AG04449 (cell line): ENCODE data around the gene SERP2.

ENCODE experiments used
- CTCF ChIA-PET: fragments of 350-600 bp; formaldehyde crosslinking; extraction: SDS; loops from one replicate; lab custom pipeline; 2021; ENCODE audit warnings: antibody characterized with exemption; lab: Yijun Ruan, JAX
- POLR2A ChIA-PET: fragments of 400-600, 350-600 bp; formaldehyde crosslinking; extraction: SDS; loops from one replicate; lab custom pipeline; 2020; ENCODE audit warnings: antibody characterized with exemption, inconsistent platforms; lab: Yijun Ruan, JAX
- DNase-seq: peaks from one replicate; pipeline ENCODE4 v3.0.0-alpha.2; 2010; ENCODE audit warnings: low read depth, low spot score
- H3K4me3 ChIP-seq: 2 replicates; pipeline ENCODE4 v1.5.1; 2011; ENCODE audit warnings: low read depth, mild to moderate bottlenecking, control low read depth, low read length
- TF ChIP-seq, protein P1 (sequence below): IDR thresholded peaks from one replicate; pipeline ENCODE4 v1.5.1; 2011; ENCODE audit warnings: mild to moderate bottlenecking, moderate library complexity, low read length, control low read depth, inconsistent platforms; ENCODE audit not compliant: insufficient read depth; ENCODE audit errors: missing control alignments

The SERP2 gene

DNA sequence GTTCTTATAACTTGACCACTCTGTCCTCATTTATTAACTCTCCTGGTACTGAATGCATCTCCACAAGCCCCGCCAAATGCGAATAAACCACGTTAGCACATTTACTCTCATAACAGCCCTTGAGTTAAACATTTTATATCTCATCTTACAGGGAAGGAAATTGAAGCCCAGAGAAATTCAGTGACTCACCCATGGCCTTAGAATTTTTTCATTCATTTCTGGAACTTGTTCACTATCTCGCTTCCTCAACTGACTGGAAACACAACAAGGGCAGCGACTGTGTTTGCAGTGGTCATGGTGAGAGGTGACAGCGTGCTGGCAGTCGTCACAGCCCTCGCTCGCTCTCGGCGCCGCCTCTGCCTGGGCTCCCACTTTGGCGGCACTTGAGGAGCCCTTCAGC, 39.5 kb downstream of the SERP2 start:
- ChIA-PET CTCF (no interaction called here), POLR2A (no interaction called here)
- TF ChIP-seq, protein P1, sequence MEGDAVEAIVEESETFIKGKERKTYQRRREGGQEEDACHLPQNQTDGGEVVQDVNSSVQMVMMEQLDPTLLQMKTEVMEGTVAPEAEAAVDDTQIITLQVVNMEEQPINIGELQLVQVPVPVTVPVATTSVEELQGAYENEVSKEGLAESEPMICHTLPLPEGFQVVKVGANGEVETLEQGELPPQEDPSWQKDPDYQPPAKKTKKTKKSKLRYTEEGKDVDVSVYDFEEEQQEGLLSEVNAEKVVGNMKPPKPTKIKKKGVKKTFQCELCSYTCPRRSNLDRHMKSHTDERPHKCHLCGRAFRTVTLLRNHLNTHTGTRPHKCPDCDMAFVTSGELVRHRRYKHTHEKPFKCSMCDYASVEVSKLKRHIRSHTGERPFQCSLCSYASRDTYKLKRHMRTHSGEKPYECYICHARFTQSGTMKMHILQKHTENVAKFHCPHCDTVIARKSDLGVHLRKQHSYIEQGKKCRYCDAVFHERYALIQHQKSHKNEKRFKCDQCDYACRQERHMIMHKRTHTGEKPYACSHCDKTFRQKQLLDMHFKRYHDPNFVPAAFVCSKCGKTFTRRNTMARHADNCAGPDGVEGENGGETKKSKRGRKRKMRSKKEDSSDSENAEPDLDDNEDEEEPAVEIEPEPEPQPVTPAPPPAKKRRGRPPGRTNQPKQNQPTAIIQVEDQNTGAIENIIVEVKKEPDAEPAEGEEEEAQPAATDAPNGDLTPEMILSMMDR: no peak
- H3K4me3 ChIP-seq: no peak overlapping the region
- no peak for DNase-seq

DNA sequence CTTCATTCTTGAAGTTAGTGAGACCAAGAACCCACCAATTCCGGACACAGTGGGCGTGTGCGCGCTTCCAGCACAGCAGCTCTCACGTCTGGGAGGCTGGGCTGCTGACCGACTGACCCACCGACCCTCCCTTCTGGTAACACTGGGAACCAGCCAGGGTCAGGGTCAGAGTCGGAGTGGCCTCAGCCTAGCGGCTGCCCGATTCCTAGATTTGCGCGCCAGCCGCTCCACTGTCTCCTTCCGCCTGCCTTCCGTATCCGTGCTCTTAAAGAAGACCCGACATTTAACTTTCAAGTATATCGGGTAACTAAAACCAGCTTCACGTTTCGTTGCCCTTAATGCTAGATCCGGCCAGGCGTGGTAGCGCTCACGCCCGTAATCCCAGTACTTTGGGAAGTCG, 41.1 kb downstream of the SERP2 start:
- CTCF ChIA-PET: interaction anchor here (0.9 to 1.6 kb wide), 4 partner anchors 16 to 509 kb away, joined by 3 to 4 read pairs (median 4); no protein-coding TSS in a partner anchor
- TF ChIP-seq, protein P1: no peak
- no peak for DNase-seq
- POLR2A ChIA-PET: interaction anchor here (1.3 kb wide), 1 partner anchor 22 kb away, joined by 6 read pairs; no protein-coding TSS in a partner anchor
- H3K4me3 ChIP-seq: no peak overlapping the region

- POLR2A ChIA-PET: no interaction called here
- no peak overlapping the region for H3K4me3 ChIP-seq
- no peak for DNase-seq
- CTCF ChIA-PET: interaction anchor here (0.9 to 1.6 kb wide), 3 partner anchors 15 to 510 kb away, joined by 3 to 4 read pairs (median 4); no protein-coding TSS in a partner anchor
- TF ChIP-seq, protein P1: no peak
Measured at GRCh38 chr13:44415815-44416214, 42.2 kb downstream of the SERP2 start.

DNA sequence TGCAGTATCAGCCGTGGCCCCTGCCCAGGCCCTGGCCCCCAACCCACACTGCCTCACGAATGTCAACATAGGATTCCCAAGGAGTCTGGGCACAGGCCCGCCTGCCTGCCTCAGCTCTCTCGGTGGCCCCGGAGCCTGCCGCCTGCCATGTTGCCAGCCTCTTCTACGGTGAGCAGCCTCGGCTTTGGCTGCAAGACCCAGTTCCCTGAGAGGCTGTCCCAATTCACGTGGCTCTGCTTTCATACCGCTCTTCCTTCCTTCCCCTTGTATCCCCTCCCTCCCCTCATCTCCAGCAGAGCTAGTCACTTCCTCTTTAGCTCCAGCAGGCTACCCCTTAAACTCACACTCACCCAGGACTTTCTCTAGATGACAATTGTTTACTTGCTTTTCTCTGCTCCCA, 42.7 kb downstream of the SERP2 start:
- TF ChIP-seq, protein P1: no peak
- H3K4me3 ChIP-seq: no peak overlapping the region
- ChIA-PET POLR2A (no interaction called here), CTCF (interaction anchor here (0.7 to 1.6 kb wide), 3 partner anchors 14 to 508 kb away, joined by 3 to 4 read pairs (median 4); no protein-coding TSS in a partner anchor)
- no peak for DNase-seq

- POLR2A ChIA-PET: no interaction called here
- CTCF ChIA-PET: interaction anchor here (0.7 to 1.9 kb wide), 2 partner anchors 354 to 508 kb away, joined by 3 to 6 read pairs; no protein-coding TSS in a partner anchor
- DNase-seq: no peak
- no peak overlapping the region for H3K4me3 ChIP-seq
- TF ChIP-seq, protein P1: no peak
Measured at GRCh38 chr13:44416744-44417143, 43.1 kb downstream of the SERP2 start.

GRCh38 chr13:44417446-44417845, 43.8 kb downstream of the SERP2 start:
- no peak for DNase-seq
- ChIA-PET CTCF (interaction anchor here (0.8 to 1.9 kb wide), 3 partner anchors 10 to 512 kb away, joined by 3 to 6 read pairs (median 3); no protein-coding TSS in a partner anchor), POLR2A (no interaction called here)
- H3K4me3 ChIP-seq: no peak overlapping the region
- TF ChIP-seq, protein P1: no peak
